Glutamatergic neuron (in vitro differentiated cells): ENCODE measurements around the gene MIER1. TPM values are rescaled to one million over a fixed set of nuclear protein-coding genes. Genes with fewer than 3 reads are reported as not detected.
"Not testable (repeated sequence)": the region's sequence is repeated elsewhere in the genome, so short reads cannot be mapped to it uniquely, and the experiment has no call there.

Experiments
- DNase-seq: peaks from one replicate; pipeline ENCODE4 v3.0.0; 2022
- H3K27ac Mint-ChIP-seq: one replicate; pipeline ENCODE4 v1.8.0; 2020; ENCODE audit warnings: mild to moderate bottlenecking, mixed read lengths, inconsistent platforms; ENCODE audit not compliant: unreplicated experiment
- H3K27me3 Mint-ChIP-seq: one replicate; pipeline ENCODE4 v1.8.0; 2020; ENCODE audit warnings: mild to moderate bottlenecking, moderate library complexity, mixed read lengths, inconsistent platforms; ENCODE audit not compliant: unreplicated experiment
- H3K36me3 Mint-ChIP-seq: one replicate; pipeline ENCODE4 v1.8.0; 2020; ENCODE audit warnings: mild to moderate bottlenecking, mixed read lengths, inconsistent platforms; ENCODE audit not compliant: unreplicated experiment
- H3K4me1 Mint-ChIP-seq: one replicate; pipeline ENCODE4 v1.8.0; 2020; ENCODE audit warnings: mild to moderate bottlenecking, low read depth, mixed read lengths, inconsistent platforms; ENCODE audit not compliant: unreplicated experiment
- H3K4me3 Mint-ChIP-seq: one replicate; pipeline ENCODE4 v1.8.0; 2020; ENCODE audit warnings: mild to moderate bottlenecking, mixed read lengths, inconsistent platforms; ENCODE audit not compliant: unreplicated experiment
- H3K9me3 Mint-ChIP-seq: one replicate; pipeline ENCODE4 v1.8.0; 2020; ENCODE audit warnings: mild to moderate bottlenecking, moderate library complexity, mixed read lengths, inconsistent platforms; ENCODE audit not compliant: unreplicated experiment
- total RNA-seq: library from RNA; stranded (reverse); fragmentation: NEBNext Ultra II Directional; extraction: Animal tissue kit (Norgen Biotek cat#: 25700); gene quantifications from one replicate; pipeline ENCODE4 v1.2.1, GENCODE V29; 2021; ENCODE audit not compliant: unreplicated experiment
- TF ChIP-seq, protein P1 (sequence below): fragments of 200-600 bp; sonication (generic); IDR thresholded peaks from one replicate; pipeline ENCODE4 v1.5.0; 2021; ENCODE audit not compliant: partially characterized antibody, unreplicated experiment

MIER1 gene
- total RNA-seq, 1 donor from 2014 or later = 19.0 TPM

DNA sequence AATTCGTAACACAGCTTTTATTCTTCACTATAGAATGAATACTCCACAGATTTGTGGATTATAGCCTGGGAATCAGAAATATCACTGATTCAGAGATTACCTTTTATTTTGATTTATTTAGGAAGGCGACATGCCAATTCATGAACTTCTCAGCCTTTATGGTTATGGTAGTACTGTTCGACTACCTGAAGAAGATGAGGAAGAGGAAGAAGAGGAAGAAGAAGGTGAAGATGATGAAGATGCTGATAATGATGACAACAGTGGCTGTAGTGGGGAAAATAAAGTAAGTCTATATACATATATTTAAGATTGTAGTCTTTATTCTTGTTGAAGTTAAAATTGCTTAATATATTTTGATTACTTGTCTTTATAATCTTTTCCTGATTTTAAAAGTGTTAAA lies 33.1 kb downstream of the MIER1 start:
- Mint-ChIP-seq H3K36me3 (no peaks in the 10 kb centered on the region), H3K27ac (no peak overlapping the region), H3K4me1 (no peaks in the 10 kb centered on the region), H3K27me3 (no peaks in the 10 kb centered on the region), H3K4me3 (no peak overlapping the region), H3K9me3 (no peaks in the 10 kb centered on the region)
- TF ChIP-seq, protein P1, sequence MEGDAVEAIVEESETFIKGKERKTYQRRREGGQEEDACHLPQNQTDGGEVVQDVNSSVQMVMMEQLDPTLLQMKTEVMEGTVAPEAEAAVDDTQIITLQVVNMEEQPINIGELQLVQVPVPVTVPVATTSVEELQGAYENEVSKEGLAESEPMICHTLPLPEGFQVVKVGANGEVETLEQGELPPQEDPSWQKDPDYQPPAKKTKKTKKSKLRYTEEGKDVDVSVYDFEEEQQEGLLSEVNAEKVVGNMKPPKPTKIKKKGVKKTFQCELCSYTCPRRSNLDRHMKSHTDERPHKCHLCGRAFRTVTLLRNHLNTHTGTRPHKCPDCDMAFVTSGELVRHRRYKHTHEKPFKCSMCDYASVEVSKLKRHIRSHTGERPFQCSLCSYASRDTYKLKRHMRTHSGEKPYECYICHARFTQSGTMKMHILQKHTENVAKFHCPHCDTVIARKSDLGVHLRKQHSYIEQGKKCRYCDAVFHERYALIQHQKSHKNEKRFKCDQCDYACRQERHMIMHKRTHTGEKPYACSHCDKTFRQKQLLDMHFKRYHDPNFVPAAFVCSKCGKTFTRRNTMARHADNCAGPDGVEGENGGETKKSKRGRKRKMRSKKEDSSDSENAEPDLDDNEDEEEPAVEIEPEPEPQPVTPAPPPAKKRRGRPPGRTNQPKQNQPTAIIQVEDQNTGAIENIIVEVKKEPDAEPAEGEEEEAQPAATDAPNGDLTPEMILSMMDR = no peak
- DNase-seq = no peak

DNA sequence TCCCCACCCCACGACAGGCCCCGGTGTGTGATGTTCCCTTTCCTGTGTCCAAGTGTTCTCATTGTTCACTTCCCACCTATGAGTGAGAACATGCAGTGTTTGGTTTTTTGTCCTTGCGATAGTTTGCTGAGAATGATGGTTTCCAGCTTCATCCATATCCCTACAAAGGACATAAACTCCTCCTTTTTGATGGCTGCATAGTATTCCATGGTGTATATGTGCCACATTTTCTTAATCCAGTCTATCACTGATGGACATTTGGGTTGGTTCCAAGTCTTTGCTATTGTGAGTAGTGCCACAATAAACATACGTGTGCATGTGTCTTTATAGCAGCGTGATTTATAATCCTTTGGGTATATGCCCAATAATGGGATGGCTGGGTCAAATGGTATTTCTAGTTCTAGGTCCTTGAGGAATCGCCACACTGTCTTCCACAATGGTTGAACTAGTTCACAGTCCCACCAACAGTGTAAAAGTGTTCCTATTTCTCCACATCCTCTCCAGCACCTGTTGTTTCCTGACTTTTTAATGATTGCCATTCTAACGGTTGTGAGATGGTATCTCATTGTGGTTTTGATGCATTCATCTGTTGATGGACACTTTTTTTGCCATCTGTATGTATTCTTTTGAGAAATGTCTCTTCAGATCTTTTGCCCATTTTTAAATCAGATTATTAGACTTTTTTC lies 41.5 kb downstream of the MIER1 start:
- H3K4me1 Mint-ChIP-seq, DNase-seq, H3K27ac Mint-ChIP-seq, H3K27me3 Mint-ChIP-seq, H3K9me3 Mint-ChIP-seq, H3K4me3 Mint-ChIP-seq: not testable (repeated sequence)
- H3K36me3 Mint-ChIP-seq = peaks cover 15% of the 10 kb centered on the region

DNA sequence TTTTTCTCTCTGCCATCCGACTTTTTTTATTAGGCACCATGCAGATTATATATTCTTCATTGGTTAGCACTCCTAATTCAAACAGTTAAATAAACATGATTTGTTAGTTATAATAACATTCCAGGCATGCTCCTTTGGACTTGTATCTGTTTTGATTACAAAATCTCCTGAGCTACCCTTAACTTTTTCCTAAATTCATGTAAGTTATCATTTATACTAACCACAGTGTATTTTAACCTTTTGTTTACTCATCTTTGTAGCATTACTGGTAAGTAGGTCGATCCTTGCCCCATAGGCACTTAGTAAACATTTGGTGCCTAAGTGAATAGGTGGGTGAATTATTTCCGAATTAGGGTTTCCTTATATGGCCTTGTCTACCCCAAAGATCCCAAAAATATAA lies 43.8 kb downstream of the MIER1 start:
- TF ChIP-seq, protein P1 = no peak

GRCh38 chr1:66978201-66978600 lies 53.4 kb downstream of the MIER1 start:
- Mint-ChIP-seq H3K36me3 (no peaks in the 10 kb centered on the region), H3K4me1 (no peaks in the 10 kb centered on the region), H3K27ac (no peak overlapping the region), H3K4me3 (no peak overlapping the region), H3K9me3 (no peaks in the 10 kb centered on the region), H3K27me3 (no peaks in the 10 kb centered on the region)
- no peak for DNase-seq
- TF ChIP-seq, protein P1 = no peak

More for the DNA sequence above, 43.8 kb downstream of the MIER1 start:
- Mint-ChIP-seq H3K9me3 (no peaks in the 10 kb centered on the region), H3K4me3 (no peak overlapping the region), H3K27ac (no peak overlapping the region), H3K36me3 (peaks cover 15% of the 10 kb centered on the region), H3K27me3 (no peaks in the 10 kb centered on the region), H3K4me1 (no peaks in the 10 kb centered on the region)
- no peak for DNase-seq

DNA sequence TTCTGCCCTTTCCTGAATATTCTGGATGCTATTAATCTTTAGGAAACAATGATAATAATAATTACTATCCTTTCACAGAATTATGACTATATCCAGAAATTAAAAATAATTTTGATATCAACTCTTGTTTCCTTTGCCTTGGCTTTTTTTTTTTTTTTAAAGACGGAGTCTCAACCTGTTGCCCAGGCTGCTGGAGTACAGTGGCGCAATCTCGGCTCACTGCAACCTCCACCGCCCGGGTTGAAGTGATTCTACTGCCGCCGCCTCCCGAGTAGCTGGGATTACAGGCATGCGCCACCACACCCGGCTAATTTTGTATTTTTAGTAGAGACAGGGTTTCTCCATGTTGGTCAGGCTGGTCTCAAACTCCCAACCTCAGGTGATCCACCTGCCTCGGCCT lies 54.8 kb downstream of the MIER1 start:
- H3K36me3 Mint-ChIP-seq, H3K4me3 Mint-ChIP-seq, H3K27me3 Mint-ChIP-seq, H3K4me1 Mint-ChIP-seq, H3K9me3 Mint-ChIP-seq, H3K27ac Mint-ChIP-seq, DNase-seq: not testable (repeated sequence)

GRCh38 chr1:66980745-66981367 lies 56.1 kb downstream of the MIER1 start:
- Mint-ChIP-seq H3K27ac (no peak overlapping the region), H3K4me3 (no peak overlapping the region), H3K9me3 (no peaks in the 10 kb centered on the region), H3K27me3 (no peaks in the 10 kb centered on the region), H3K36me3 (no peaks in the 10 kb centered on the region), H3K4me1 (no peaks in the 10 kb centered on the region)
- DNase-seq = no peak
- TF ChIP-seq, protein P1 = no peak
